HCT116 (cell line): Measurements from ENCODE around the gene TFDP1. TPM values are rescaled to one million over a fixed set of nuclear protein-coding genes. Genes with fewer than 3 reads are reported as not detected.

Source experiments
- ATAC-seq: fragments of 200-7000 bp; cut with Tn5 transposase; 2 replicates; pipeline ENCODE4 v1.9.1; 2020; ENCODE audit warnings: mild to moderate bottlenecking, moderate library complexity
- BruUV-seq: library from RNA; stranded (reverse); fragments of 400-500 nt; replicated peaks from 2 replicates; lab custom pipeline; 2021; lab: Mats Ljungman, UMichigan
- CTCF ChIA-PET: fragments of 300-600 bp; sonication (Branson Sonifier 250); formaldehyde crosslinking; loops from one replicate; lab custom pipeline; 2021; ENCODE audit warnings: antibody characterized with exemption; lab: Charles Lee
- POLR2A ChIA-PET: fragments of 300-600, 350-600 bp; sonication (Branson Sonifier 250); formaldehyde crosslinking; loops from one replicate; lab custom pipeline; 2021; ENCODE audit warnings: antibody characterized with exemption; lab: Charles Lee
- RAD21 ChIA-PET, 2 experiments: fragments of 300-600 bp; sonication (Branson Sonifier 250); formaldehyde crosslinking; loops; one replicate each; lab custom pipeline; 2023; ENCODE audit warnings: low total read pairs in 2 of 2; ENCODE audit not compliant: uncharacterized antibody in 2 of 2, unreplicated experiment in 2 of 2, low non-redundant PET in 1 of 2; lab: Charles Lee
- DNase-seq: peaks from one replicate; pipeline ENCODE4 v3.0.0-alpha.2; 2010; ENCODE audit warnings: low read depth, low spot score
- H2AFZ ChIP-seq: fragments of 200-600 bp; shearing (Covaris generic), sonication (generic); 2 replicates; pipeline ENCODE4 v1.6.1; 2017; ENCODE audit warnings: low read depth, mixed run types, mixed read lengths, antibody characterized with exemption, low read length; ENCODE audit not compliant: poor library complexity, severe bottlenecking
- H3K27ac ChIP-seq: 2 replicates; pipeline ENCODE4 v1.5.1; 2012; ENCODE audit warnings: low read depth, low read length
- H3K27me3 ChIP-seq: fragments of 200-600 bp; sonication (generic); 2 replicates; pipeline ENCODE4 v1.6.1; 2016; ENCODE audit warnings: mixed run types, low read length, mixed read lengths; ENCODE audit not compliant: insufficient read depth
- H3K36me3 ChIP-seq, 2 experiments: fragments of 200-500 bp in 1 of 2; fragments of 200-600 bp in 1 of 2; sonication (Bioruptor generic) in 1 of 2; sonication (generic) in 1 of 2; 2 replicates each; pipeline versions ENCODE4 v1.5.1 to v1.6.1; 2014 to 2016; ENCODE audit warnings: low read length in 2 of 2, inconsistent platforms in 1 of 2, mixed read lengths in 1 of 2, mixed run types in 1 of 2; ENCODE audit not compliant: insufficient read depth in 2 of 2, control insufficient read depth in 1 of 2
- H3K4me1 ChIP-seq, 2 experiments: fragments of 200-600 bp in 1 of 2; sonication (generic) in 1 of 2; 2 replicates each; pipeline versions ENCODE4 v1.5.1 to v1.6.1; 2012 to 2017; ENCODE audit warnings: low read length in 2 of 2, inconsistent platforms in 1 of 2, mild to moderate bottlenecking in 1 of 2, mixed read lengths in 1 of 2, mixed run types in 1 of 2, moderate library complexity in 1 of 2; ENCODE audit not compliant: insufficient read depth in 2 of 2, control insufficient read depth in 1 of 2
- H3K4me2 ChIP-seq: fragments of 200-600 bp; sonication (generic); 2 replicates; pipeline ENCODE4 v1.6.1; 2017; ENCODE audit warnings: mixed run types, low read length, mixed read lengths
- H3K4me3 ChIP-seq, 2 experiments: fragments of 200-600 bp in 1 of 2; sonication (generic) in 1 of 2; replicated peaks in 1 of 2; 2 replicates each; pipeline ENCODE4 v1.5.1; 2011 to 2016; ENCODE audit warnings: low read length in 2 of 2, control low read depth in 1 of 2, low read depth in 1 of 2, mild to moderate bottlenecking in 1 of 2, mixed read lengths in 1 of 2, mixed run types in 1 of 2
- H3K79me2 ChIP-seq: fragments of 200-600 bp; sonication (generic); 2 replicates; pipeline ENCODE4 v1.6.1; 2017; ENCODE audit warnings: mild to moderate bottlenecking, mixed run types, low read length, moderate library complexity, mixed read lengths; ENCODE audit not compliant: insufficient read depth
- H3K9ac ChIP-seq: fragments of 200-600 bp; sonication (generic); 2 replicates; pipeline ENCODE4 v1.6.1; 2016; ENCODE audit warnings: low read length, mixed read lengths
- H3K9me2 ChIP-seq: fragments of 200-600 bp; sonication (generic), shearing (Covaris generic); 2 replicates; pipeline ENCODE4 v1.6.1; 2017; ENCODE audit warnings: mixed run types, mild to moderate bottlenecking, moderate library complexity; ENCODE audit not compliant: insufficient read depth
- H3K9me3 ChIP-seq, 2 experiments: fragments of 200-500 bp in 1 of 2; fragments of 200-600 bp in 1 of 2; sonication (Bioruptor generic) in 1 of 2; sonication (generic) in 1 of 2; 2 replicates each; pipeline ENCODE4 v1.6.1; 2014 to 2017; ENCODE audit warnings: low read length in 2 of 2, mixed read lengths in 2 of 2, inconsistent platforms in 1 of 2, low read depth in 1 of 2, mild to moderate bottlenecking in 1 of 2, mixed run types in 1 of 2, moderate library complexity in 1 of 2; ENCODE audit not compliant: control insufficient read depth in 1 of 2, insufficient read depth in 1 of 2
- H4K20me1 ChIP-seq: fragments of 200-600 bp; sonication (generic), shearing (Covaris generic); 2 replicates; pipeline ENCODE4 v1.6.1; 2017; ENCODE audit warnings: mixed run types, mild to moderate bottlenecking, moderate library complexity; ENCODE audit not compliant: insufficient read depth
- ATF3 ChIP-seq: IDR thresholded peaks from 2 replicates; pipeline ENCODE4 v1.6.1; 2012
- CBX3 ChIP-seq: IDR thresholded peaks from 2 replicates; pipeline ENCODE4 v1.6.1; 2012; ENCODE audit warnings: low read depth
- CTCF ChIP-seq, 3 experiments: fragments of 200-600 bp in 1 of 3; sonication (generic) in 1 of 3; IDR thresholded peaks in 2 of 3; conservative IDR thresholded peaks in 1 of 3; 2 replicates each; pipeline ENCODE4 v1.5.1; 2012 to 2017; ENCODE audit warnings: low read depth in 2 of 3, low read length in 2 of 3, antibody characterized with exemption in 1 of 3, borderline replicate concordance in 1 of 3, control low read depth in 1 of 3, mild to moderate bottlenecking in 1 of 3, mixed read lengths in 1 of 3, mixed run types in 1 of 3, moderate library complexity in 1 of 3; ENCODE audit not compliant: insufficient read depth in 1 of 3
- ELF1 ChIP-seq: IDR thresholded peaks from 2 replicates; pipeline ENCODE4 v1.6.1; 2012; ENCODE audit warnings: low read depth, borderline replicate concordance
- EZH2 ChIP-seq: fragments of 200-600 bp; sonication (generic); IDR thresholded peaks from 2 replicates; pipeline ENCODE4 v1.6.1; 2017; ENCODE audit warnings: antibody characterized with exemption, mixed run types
- JUND ChIP-seq: IDR thresholded peaks from 2 replicates; pipeline ENCODE4 v1.6.1; 2012
- MAX ChIP-seq: IDR thresholded peaks from 2 replicates; pipeline ENCODE4 v1.6.1; 2012
- POLR2AphosphoS5 ChIP-seq: IDR thresholded peaks from 2 replicates; pipeline ENCODE4 v1.6.1; 2011; ENCODE audit warnings: mild to moderate bottlenecking, low read depth, low read length, moderate library complexity
- REST ChIP-seq: IDR thresholded peaks from 2 replicates; pipeline ENCODE4 v1.6.1; 2012; ENCODE audit warnings: low read depth
- SP1 ChIP-seq: IDR thresholded peaks from 2 replicates; pipeline ENCODE4 v1.6.1; 2012; ENCODE audit warnings: low read depth
- ZFX ChIP-seq: fragments of 450-650 bp; IDR thresholded peaks from 2 replicates; pipeline ENCODE4 v1.6.1; 2017
- ZNF274 ChIP-seq: fragments of 200-500 bp; sonication (Bioruptor generic); IDR thresholded peaks from 2 replicates; pipeline ENCODE4 v1.6.1; 2014; ENCODE audit warnings: mild to moderate bottlenecking, low read depth, low read length, inconsistent platforms
- intact Hi-C: fragments of 100-400 bp; cut with micrococcal nuclease; formaldehyde crosslinking; loops from 2 replicates; pipeline ENCODE4 v1.10.0; 2022
- total RNA-seq: library from RNA; stranded (reverse); gene quantifications from one replicate; pipeline ENCODE4 v1.2.1, GENCODE V29; 2021; ENCODE audit not compliant: unreplicated experiment

TFDP1 gene
- total RNA-seq, 1 experiment from 2014 or later, result 169 TPM

DNA sequence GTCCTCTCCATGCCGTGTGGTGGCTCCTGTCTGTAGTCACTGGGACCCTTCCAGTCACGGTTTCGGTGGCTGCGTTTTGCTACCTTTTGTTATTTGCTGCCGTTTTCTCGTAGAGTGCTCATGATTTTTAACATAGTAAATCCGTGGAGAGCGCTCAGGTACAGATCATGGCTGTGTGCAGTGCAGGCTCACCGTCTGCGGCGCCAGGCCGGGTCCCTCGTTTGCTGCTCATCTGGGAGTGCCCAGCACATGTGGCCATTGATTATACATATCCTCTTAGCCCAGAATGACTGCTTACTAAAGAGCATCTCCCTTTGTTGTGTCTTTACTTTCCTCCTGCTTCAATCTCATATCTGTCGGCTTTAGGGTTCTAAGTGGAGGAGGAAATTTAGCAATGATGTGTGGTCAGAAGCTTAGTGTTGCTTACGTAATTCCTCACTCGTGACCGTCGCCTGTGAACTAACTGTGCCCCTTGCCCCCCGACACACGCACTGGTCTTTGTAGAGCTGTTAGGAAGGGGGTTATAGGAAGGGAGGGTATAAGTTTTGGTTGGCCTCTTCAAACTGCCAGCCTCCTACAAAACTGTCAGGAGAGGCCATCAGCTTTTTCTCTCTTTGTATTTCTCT lies 31.8 kb downstream of the TFDP1 start (continued):
- TF ChIP-seq REST, result no peak
- TF ChIP-seq SP1, result no peak
- TF ChIP-seq ELF1, result no peak
- no peak for TF ChIP-seq CBX3
- no peak for TF ChIP-seq CTCF (IDR thresholded peaks at IDR 0.05 in 2 of 3, conservative IDR thresholded peaks at IDR 0.05 in 1 of 3; ENCODE audit: borderline replicate concordance in 1 of 3, insufficient read depth in 1 of 3, low read depth in 2 of 3, low read length in 2 of 3)
- TF ChIP-seq ZNF274, result no peak

- no peak for DNase-seq
- Histone ChIP-seq H3K4me1 (no peaks in the 10 kb centered on the region), H3K9me3 (no peaks in the 10 kb centered on the region), H4K20me1 (peaks cover 10% of the 10 kb centered on the region; the same call in 1 of the 2 replicates), H3K79me2 (peaks cover 99% of the 10 kb centered on the region), H3K9me2 (no peaks in the 10 kb centered on the region), H3K27ac (no peak overlapping the region), H3K4me3 (no peak overlapping the region), H2AFZ (no peak overlapping the region), H3K27me3 (no peaks in the 10 kb centered on the region), H3K36me3 (peaks cover 9 to 37% of the 10 kb centered on the region in 2 experiments; a peak in 3 of 4 replicates), H3K4me2 (no peak overlapping the region), H3K9ac (no peak overlapping the region)
- no peak for ATAC-seq
- no peak for TF ChIP-seq MAX
- TF ChIP-seq POLR2AphosphoS5, result no peak
- TF ChIP-seq SP1, result no peak
- no peak for TF ChIP-seq CBX3
- TF ChIP-seq EZH2, result no peak
- no peak for TF ChIP-seq ATF3
- no peak for TF ChIP-seq JUND
- TF ChIP-seq REST, result no peak
- no peak for TF ChIP-seq ZFX
- intact Hi-C loops, result no loop called here
- ChIA-PET POLR2A (no interaction called here), CTCF (no interaction called here), RAD21 (no interaction called here)
- no TSS peak for BruUV-seq
Observed at GRCh38 chr13:113616991-113617749, 32.6 kb downstream of the TFDP1 start.
